Measurements from ENCODE around the gene DNAI1.
"Not testable (repeated sequence)": the region's sequence is repeated elsewhere in the genome, so short reads cannot be mapped to it uniquely, and the experiment has no call there.

The DNAI1 gene

DNA sequence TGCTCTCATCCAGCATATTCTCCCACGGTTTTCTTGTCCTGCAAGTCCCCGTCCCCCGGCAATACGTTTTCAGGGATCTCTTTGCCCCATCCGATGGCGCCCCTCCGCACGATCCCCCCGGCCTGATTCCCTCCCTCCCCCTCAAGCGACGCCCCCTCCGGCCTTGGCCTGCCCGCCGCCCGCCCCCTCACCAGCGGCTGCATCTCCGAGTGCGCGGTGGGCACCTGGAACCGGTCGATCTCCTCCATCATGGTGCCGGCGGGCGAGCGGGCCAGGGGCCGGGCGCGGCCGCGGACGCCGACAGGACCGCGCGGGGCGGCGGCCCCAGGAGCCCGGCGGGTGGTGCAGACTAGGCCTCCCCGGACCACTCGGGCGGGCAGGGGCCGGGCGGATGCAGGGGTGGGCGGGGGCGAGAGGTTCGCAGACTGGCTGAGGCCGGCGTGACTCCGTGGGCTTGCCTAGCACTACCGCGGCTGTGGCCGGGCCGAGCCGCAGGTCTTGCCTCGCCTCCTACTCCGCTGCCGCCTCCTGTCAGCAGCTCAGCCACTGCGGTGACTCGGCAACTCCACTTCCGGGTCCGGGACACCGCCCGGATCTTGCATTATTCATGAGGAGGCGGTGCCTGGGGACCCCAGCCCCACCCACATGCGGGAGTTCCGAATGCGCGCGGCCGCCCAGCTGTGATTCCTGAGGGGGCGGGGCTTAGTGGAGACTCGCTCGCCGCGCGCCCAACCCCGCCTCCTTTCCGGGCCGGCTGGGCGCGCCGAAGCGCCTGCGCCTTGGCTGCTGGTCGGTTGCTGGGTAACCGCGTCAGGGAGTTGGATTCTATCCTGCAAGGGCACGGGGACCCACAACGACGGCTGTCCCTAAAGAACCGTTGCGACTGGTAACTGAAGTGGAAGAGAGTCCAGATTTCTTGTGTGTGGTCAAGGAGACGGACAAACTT, at the start of gene DNAI1, which contains the start of gene FAM219A:
Gene DNAI1, plus strand, starts transcription at position 793 of the 946 bp plus-strand sequence. CDS start 201 bp downstream, outside the sequence.
Gene FAM219A, minus strand, starts transcription at position 558 of the 946 bp plus-strand sequence. Its CDS starts 307 bp downstream, at position 251.
- DNase-seq: peak; percentile 82 to 89

DNA sequence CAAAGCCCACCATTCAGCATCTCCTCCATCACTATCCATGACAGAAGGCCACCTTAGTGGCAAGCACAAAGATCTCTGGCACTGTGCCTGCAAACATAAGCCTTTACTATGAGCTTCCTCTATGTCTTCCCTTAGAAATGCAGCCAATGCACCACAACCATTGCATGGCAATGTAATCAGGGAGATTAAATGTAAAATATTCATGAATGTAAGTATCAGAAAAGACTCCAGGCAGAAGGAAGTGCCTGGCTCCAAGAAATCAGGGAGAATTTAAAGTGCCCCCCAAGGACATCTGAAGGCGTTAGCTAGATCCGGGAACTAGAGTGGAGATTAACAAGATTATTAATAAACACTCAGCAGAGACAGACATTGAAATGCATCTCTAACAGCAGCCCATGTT, 49.5 kb upstream of the DNAI1 start:
- DNase-seq: no peak

DNA sequence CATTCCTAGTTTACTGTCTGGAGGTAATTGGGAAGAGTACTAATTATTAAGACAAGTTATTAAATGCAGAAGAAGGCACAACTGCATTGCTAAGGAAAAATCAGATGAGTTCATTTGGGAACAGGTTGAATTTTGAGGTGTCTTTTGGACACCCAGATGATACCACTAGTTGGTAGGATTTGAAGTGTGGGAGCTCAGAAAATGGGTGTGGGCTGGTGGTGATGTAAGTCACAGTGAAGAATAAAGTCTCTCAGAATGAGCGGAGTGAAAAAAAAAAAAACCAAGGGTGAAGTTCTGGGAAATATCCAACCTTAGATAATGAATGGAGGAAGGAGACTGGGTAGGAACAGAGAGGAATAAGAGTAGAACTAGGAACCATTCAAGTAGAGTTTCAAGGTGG, 46.3 kb upstream of the DNAI1 start:
- DNase-seq: no peak

DNA sequence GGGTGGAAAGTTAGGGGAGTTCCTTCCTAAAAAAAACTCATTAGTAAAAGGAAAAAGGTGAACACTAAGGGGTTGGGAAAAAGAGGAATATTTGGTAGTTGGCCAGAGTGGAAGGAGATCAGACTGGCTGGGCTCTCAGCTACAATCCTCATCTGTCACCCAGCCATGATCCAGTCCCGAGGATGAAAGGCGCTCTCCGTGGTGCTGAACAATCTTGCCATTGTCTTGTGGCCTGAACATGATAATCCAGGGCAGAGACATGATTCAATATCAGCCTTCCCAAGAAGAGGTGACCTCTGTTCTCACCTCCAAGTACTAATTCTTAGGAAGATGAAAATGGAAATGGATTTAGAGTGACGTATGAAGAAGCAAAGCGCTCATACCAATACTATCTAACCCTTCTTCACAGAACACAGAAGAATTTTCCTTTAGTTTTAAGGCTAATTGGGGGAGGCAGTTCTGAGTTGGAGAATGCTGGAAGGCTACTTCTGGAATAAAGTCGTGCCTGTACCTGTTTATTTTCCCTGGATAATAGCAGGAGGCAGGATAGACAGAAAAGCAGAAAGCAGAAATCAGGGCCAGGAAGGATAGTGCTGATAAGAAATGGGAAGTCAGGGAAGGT, 45.3 kb upstream of the DNAI1 start:
- DNase-seq: no peak

DNA sequence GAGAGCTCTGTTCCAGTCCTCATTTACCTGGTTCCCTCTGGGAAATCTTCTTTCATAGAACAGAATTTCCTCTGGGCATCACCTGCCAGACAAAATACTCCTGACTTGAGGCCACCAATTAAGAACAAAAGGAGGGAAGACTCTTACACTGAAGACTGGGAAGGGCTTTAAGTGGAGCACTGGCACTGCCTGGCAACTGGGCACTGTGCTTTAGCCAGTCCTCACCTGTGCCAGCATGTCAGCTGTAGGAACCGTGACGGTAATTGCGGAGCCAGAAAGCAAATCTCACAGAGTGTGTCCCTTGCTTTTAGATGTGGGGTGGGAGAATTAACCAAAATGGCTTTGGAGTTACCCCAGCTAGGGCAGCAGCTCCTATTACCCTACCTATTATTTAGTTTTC, 40.9 kb upstream of the DNAI1 start:
- no peak for DNase-seq

DNA sequence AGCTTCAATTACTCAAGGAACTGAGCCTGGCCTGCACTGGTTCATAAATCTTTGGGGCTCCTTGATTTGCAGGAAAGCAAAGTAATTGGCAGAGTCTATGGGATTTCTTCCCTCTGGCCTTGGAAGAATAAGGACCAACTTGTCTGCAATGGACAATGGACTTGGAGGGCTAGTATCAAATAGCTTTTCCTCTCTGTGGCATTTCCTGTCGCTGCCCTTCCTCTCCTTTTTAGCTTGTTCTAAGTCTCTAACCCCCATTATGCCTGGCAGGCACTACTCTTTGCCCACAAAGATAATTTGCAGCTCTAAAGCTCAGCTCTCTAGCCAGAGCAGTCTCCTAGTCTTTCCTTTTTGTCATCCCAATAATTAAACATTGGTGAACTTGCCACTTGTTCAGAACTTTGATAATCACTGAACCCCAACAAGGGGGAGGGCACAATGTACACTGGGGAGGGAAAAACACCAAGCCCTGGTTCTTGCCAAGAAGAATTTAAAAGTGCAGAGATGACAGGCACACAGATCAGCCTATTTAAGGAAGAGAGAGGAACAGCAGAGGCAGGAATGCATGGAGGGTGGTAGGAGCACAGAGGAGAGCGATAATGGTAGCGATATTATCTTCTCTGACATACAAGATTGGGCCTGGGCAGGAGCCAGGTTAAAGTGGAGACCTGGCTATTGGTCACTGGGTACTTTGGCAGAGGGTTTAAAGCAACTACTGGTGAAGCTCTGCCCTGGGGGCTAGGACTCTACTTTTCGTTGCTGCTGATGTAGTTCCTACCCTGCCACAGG, 38.7 kb upstream of the DNAI1 start:
- no peak for DNase-seq

DNA sequence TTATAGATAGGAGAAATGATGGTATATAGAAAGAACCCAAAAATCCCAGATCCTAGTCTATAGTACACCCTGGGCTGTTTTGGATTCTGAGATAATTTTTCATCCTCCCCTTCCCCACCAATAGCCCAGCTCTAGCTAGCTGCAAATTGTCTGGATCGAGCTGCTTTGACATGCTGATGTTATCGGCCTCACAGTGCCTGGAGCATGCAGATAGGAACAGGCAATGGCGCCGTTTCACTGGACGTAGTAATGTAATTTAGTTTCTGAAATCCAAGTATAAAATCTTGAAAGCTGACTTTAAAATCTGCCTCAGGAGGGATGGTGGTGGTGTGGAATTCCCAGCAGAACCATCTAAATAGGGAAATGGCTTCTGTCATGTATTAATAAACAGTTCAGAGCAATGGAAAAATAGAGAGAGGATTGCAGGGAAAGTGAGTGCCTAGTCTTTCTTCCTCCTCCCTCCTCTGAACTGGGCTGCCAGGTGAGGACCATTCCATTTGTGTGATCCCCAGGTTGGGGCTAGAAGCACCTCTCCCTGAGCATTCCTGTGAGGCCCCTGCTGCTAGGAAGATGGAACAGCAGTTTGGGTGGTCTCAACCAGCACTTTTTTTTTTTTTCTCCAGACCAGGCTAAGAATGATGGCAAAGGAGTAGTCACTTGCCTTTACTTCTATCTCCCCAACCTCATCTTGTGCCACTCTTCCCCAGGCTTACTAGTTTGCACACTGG, 32.1 kb upstream of the DNAI1 start:
- DNase-seq: no peak

DNA sequence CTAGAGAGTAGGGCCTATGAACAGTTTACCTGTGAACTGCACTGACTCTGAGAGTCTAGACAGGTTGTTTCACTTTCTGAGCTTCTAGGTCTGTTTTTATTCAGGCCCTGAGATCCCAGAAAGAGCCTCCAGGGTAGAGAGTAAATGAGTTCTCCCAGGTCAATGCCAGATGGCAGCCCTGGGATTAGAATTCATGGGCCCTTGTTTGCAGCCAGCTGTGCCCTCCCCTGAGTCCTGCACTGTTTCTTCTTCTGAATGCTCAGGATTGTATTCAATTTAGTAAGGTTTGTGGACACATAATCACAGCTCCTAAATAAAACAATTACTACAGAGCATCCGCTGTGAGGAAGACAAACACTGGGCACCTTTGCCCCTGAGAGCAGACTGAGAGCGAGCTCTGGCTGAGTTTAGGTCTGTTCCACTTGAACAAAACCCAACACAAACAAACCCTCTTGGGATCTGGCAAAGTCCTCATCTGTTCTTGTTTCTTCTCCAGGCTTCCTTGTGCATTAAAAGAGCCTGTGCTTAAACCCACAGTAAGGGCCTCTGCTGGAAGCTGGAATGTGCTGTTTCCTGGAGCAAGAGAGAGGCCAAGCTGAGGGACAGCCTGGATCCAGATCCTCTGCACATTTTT, 30.2 kb upstream of the DNAI1 start:
- DNase-seq: no peak

DNA sequence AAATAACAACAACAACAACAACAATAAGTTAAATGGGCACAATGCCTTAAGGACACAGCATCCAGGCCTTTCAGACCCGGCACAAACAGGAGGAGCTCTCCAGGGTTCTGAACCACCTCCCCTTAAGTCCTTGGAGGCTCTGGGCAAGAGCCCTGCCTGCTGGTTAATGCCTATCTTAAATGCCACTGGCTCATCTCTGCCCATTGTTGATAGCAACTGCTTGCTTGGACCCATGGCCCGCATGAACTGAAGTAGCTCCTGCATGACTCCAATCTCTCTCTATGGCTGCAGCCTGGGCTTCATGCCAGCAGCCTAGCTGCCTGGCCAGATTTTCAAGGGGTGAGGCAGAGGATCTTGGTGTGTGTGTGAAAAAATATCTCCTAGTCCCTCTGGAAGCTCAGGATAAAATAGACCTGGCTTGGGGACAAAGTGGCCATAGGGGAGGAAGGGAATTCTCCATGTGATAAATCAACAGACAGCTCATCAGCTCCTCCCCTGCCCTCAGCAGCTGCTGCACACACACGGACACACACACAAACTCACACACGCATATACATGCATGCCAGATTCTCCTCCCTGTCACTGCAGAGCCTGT, 27.7 kb upstream of the DNAI1 start:
- peak in 1 of 2 experiments; percentile 3 for DNase-seq

DNA sequence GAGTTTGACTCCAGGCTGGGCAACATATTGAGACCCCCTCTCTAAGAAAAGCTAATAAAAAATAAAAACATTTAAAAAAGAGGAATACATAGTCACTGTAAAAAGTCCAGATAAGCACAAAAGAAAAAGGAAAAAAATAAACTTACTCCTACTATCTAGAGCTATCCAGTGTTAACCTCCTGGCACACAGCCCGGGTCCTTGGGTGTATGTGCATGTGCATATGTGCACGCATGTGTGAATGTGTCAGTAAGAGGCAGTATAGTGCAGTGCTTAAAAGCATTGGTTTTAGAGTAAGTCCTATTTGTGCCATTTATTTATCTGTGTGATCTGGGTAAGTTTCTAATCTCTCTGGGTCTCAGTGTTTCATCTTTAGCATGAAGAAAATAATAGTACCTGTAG, 26.9 kb upstream of the DNAI1 start:
- no peak for DNase-seq

DNA sequence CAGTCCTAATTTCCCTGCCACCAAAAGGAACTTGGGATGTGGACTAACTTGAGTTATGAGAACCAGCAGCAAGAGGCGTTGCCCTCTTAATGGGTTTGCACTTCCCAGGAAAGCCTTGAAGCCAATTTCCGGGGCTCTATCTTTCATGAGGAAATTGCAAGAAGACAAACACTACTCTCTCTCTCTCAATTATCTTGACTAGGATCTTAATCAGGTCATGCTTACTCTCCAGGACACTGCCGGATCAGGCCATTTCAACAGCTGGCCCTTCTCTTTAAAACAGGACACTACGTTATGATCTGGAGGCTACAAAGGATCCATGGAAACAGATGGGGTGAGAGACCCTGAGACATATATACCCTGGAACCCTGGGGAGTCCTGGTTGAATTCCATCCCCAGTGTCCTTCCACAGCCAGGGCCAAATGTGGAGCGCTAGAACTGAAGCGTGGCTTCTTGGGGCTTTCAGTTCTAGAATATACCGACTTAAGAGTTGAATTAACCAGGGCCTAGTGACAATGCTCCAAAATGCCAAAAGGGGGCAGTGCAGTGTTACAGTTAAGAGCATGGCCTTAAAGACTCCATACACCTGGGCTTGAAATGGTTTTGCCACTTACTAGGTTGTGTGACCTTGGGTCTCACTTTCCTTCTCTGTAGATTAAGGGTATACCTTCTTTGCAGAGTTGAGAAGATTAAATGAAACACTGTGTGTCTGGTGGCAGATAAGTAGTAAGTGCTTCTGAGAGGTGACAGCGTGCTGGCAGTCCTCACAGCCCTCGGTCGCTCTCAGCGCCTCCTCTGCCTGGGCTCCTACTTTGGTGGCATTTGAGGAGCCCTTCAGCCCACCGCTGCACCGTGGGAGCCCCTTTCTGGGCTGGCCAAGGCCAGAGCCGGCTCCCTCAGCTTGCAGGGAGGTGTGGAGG, 21.3 kb upstream of the DNAI1 start:
- peak in 1 of 2 experiments; percentile 24 for DNase-seq

DNA sequence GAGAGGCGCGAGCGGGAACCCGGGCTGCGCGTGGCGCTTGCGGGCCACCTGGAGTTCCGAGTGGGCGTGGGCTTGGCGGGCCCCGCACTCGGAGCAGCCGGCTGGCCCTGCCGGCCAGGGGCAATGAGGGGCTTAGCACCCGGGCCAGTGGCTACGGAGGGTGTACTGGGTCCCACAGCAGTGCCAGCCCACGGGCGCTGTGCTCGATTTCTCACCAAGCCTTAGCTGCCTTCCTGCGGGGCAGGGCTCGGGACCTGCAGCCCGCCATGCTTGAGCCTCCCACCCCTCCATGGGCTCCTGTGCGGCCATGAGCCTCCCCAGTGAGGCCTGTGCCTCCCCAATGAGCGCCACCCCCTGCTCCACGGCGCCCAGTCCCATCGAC, 20.7 kb upstream of the DNAI1 start:
- DNase-seq: not testable (repeated sequence)

DNA sequence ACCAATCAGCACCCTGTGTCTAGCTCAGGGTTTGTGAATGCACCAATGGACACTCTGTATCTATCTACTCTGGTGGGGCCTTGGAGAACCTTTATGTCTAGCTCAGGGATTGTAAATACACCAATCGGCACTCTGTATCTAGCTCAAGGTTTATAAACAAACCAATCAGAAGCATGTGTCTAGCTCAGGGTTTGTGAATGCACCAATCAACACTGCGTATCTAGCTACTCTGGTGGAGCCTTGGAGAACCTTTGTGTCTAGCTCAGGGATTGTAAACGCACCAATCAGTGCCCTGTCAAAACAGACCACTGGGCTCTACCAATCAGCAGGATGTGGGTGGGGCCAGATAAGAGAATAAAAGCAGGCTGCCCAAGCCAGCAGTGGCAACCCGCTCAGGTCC, 20.1 kb upstream of the DNAI1 start:
- DNase-seq: not testable (repeated sequence)

DNA sequence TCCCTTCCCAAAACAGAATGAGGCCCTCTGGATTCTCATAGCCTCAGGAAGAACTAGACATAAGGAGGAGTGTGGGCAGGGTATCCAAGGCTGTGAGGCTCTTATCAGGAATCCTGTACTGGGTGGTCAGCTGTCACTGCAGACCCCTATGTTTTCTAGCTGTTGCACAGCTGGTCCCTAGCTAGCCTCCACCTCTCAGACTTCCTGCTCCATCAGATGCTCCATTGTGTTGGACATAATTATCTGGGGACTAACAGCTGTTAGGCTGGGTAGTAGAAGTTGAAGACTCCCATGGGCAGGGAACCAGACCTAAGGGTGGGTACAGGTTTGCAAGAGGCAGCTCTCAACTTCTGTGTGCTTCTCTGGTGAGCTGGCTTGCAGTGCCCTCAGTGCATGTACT, 18.6 kb upstream of the DNAI1 start:
- no peak for DNase-seq

DNA sequence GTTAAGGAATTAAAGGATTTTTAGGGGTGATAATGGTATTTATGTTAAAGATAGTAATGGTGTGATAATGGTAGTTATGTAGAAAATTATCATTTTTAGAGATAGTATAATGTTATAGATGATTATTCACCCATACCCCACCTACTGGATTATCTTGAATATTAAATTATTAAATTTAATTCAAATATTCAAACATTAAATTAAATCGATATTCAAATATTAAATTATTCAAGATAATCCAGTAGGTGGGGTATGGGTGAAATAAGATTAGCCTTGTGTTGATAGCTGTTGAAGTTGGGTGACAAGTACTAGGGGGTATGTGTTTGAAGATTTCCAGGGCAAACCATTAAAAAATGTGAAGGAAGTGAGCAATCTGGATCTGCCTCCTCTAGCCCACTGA, 15.8 kb upstream of the DNAI1 start:
- DNase-seq: no peak

DNA sequence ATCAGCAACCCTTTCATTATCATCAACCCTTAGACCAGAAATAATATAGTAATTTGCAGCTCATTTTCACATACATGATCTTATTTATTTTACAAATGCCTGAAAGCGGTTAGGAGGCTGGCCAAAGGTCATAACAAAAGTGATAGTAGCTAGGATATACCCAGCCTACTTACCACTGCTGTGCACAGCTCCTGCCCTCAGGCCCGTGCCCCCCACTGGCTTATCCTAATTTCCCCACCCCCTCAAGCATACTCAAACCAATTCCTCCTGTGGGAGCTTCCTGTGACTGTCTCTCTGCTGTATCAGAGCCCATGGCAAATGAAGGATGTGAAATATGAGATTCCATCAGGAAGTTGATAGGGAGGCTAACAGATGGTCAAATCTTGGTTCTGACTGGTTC, 15.1 kb upstream of the DNAI1 start:
- DNase-seq: no peak

DNA sequence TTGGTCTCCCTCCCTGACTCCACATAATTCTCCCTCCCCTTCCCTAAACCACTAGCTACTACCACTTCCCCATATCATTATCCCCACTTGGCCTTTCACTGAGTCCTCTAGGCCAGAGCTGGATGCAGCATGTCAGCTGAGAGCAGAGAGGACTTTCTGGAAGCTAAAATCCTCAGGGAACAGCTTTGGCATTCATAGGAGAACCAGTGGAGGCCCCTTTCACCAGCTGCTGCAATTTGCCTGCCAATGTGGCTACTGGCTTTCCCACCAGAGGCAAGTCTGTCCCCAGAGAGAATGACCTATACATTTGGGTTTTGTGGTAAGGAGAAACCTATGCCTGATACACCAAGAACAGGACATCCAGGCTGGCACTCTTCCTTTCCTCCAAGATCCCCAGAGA, 14.6 kb upstream of the DNAI1 start:
- DNase-seq: no peak

DNA sequence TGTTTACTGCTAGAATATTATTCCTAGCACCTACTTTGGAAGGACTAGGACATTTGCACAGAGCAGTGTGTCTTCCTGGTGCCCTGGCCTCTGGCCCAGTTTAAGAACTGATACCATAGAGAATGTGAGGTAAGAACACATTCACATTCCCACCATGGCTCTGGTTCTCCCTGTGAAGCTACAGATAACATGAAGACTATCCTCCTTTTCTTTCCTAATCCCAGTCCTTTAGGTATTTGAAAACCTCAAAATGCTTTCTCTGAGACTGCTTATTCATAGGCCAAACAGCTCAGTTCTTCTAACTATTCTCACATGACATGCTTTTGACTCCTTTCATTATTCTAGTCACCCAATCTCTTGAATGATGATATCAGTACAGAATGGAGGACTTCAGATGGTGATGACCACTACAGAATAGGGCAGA, 12.1 kb upstream of the DNAI1 start:
- DNase-seq: no peak

DNA sequence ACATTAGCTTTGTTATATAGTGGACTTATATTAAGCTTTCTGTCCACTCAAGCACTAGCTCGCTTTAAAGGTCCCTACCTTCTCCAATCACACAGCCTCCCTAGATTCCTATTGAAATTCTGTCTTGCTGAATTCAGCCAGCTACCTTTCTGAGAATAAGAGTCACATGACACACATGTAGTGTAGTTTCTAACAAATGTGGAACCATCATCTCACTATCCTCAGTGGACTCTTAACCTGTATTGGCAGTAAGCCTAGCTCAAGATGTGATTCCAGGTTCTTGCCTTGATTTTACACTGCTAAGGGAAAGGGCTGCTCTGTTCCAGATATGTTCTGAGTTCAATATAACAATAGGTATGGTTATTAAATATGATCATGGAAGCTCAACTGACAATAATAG, 11.7 kb upstream of the DNAI1 start:
- DNase-seq: no peak

DNA sequence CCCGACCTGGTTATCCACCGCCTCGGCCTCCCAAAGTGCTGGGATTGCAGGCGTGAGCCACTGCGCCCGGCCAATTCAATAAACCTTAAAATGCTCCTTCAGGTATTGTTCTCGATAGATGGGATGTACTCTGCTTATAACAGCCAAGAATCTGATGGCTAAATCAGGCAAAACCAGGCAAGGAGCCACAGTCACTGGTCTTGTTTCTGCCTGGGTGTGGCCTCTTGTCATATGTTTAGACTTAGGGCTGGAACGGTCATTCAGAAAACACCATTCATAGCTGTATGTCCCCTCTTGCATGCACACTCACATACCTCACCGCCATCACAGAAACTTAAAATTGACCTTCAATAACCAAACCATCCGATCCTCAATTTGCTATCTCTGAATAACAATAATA, 8.0 kb upstream of the DNAI1 start:
- no peak for DNase-seq

DNA sequence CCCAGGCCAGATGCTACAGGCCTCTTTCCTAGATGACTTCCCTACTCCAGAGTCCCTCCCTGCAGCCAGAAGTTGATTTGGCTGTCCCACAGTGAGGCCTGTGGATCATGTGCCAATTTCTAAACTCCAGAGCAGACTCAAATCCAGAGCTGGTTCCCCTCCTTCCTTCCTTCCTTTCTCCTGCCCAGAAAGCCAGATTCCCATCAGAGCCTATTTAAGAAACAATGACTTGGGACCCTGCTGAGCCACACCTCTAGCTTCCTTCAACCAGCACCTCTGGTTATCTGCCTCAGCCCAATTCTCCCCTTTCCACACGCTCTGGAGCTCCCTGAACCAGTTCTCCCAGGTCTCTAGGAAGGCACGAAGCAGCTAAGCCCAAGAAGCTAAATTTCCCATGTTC, 7.5 kb upstream of the DNAI1 start:
- DNase-seq: no peak

All from SW 1271 (cell line).